ENCODE results near the gene RAB6A. TPM values are rescaled to one million over a fixed set of nuclear protein-coding genes. Genes with fewer than 3 reads are reported as not detected.

The RAB6A gene
- total and polyA plus RNA-seq, 2 donors (not counting 3 experiments of a cell fraction or from before 2014, with no cell fraction given): 45.0 to 130 TPM

GRCh38 chr11:73633999-73634398 is 126.9 kb downstream of the RAB6A start:
- intact Hi-C loops (cut with micrococcal nuclease): no loop called here
- BruUV-seq (replicated peaks): no TSS peak
- TF ChIP-seq FOS (IDR thresholded peaks at IDR 0.05; ENCODE audit: borderline replicate concordance, insufficient read depth, low read length) (no peak), JUN (IDR thresholded peaks at IDR 0.05; ENCODE audit: borderline replicate concordance, insufficient read depth, insufficient read length, low read depth) (no peak), GATA2 (IDR thresholded peaks at IDR 0.05; ENCODE audit: insufficient read depth, insufficient read length, low read depth, low read length) (no peak), MYC (IDR thresholded peaks at IDR 0.05; ENCODE audit: low read depth, low read length) (no peak), MAX (IDR thresholded peaks at IDR 0.05; ENCODE audit: insufficient read depth, insufficient read length) (no peak), POLR2AphosphoS5 (IDR thresholded peaks at IDR 0.05; ENCODE audit: insufficient read depth, low read depth, low read length) (no peak), CTCF (IDR thresholded peaks at IDR 0.05; ENCODE audit: extremely low read depth in 1 of 2, insufficient read depth in 1 of 2, low read depth in 1 of 2, low read length in 2 of 2) (no peak), POLR2A (IDR thresholded peaks at IDR 0.05; ENCODE audit: low read depth, low read length) (no peak), EZH2 (IDR thresholded peaks at IDR 0.05; ENCODE audit: borderline replicate concordance, low read depth, low read length, severe bottlenecking) (no peak)

More at GRCh38 chr11:73633999-73634398, 126.9 kb downstream of the RAB6A start:
- POLR2A ChIA-PET: no interaction called here
- no peaks in the 10 kb centered on the region for H3K79me2 ChIP-seq (ENCODE audit: control insufficient read depth, insufficient read depth, low read length)
- FAIRE-seq (no peak), DNase-seq (ENCODE audit: low read depth, low spot score) (no peak)
- no peaks in the 10 kb centered on the region for H3K4me1 ChIP-seq (ENCODE audit: control insufficient read depth, extremely low read depth, insufficient read depth, low read length)
- H3K36me3 ChIP-seq (ENCODE audit: control insufficient read depth in 2 of 2, extremely low read depth in 1 of 2, insufficient read depth in 2 of 2, low read length in 2 of 2): no peaks in the 10 kb centered on the region
- dilution Hi-C loops (cut with MboI; ENCODE audit: extremely low pct_ligation_motif_present, low sequenced_read_pairs): no loop called here
- H4K20me1 ChIP-seq (replicated peaks; ENCODE audit: control insufficient read depth, extremely low read depth, insufficient read depth, low read length): no peaks in the 10 kb centered on the region
- no peak overlapping the region for H3K27ac ChIP-seq (ENCODE audit: insufficient read depth, low read depth, low read length)
- H3K9me3 ChIP-seq (replicated peaks; ENCODE audit: control insufficient read depth, insufficient read depth, low read length): no peaks in the 10 kb centered on the region
- H3K27me3 ChIP-seq (ENCODE audit: control insufficient read depth in 2 of 2, insufficient read depth in 2 of 2, low read length in 2 of 2): peaks cover 2 to 3% of the 10 kb centered on the region in 2 experiments
- CTCF ChIA-PET: interaction anchor here (0.8 to 5.7 kb wide), 2 partner anchors 9 to 17 kb away, joined by 4 to 47 read pairs; no protein-coding TSS in a partner anchor
- no peak overlapping the region for H2AFZ ChIP-seq (ENCODE audit: low read depth, low read length)
- H3K9ac ChIP-seq (replicated peaks; ENCODE audit: extremely low read depth, insufficient read depth, low read length): no peak overlapping the region
- no peak overlapping the region for H3K4me3 ChIP-seq (replicated peaks in 1 of 3; ENCODE audit: insufficient read depth in 1 of 3, low read depth in 1 of 3, low read length in 3 of 3)
- H3K4me2 ChIP-seq (ENCODE audit: insufficient read depth, low read length): no peak overlapping the region
- no peaks in the 10 kb centered on the region for H3K9me1 ChIP-seq (replicated peaks; ENCODE audit: control insufficient read depth, extremely low read depth, insufficient read depth, low read length)
